ENCODE results near the gene AXDND1. TPM values are rescaled to one million over a fixed set of nuclear protein-coding genes. Genes with fewer than 3 reads are reported as not detected.
"Not testable (repeated sequence)": the region's sequence is repeated elsewhere in the genome, so short reads cannot be mapped to it uniquely, and the experiment has no call there.

Gene AXDND1
- total RNA-seq, 2 donors from 2014 or later: not detected

DNA sequence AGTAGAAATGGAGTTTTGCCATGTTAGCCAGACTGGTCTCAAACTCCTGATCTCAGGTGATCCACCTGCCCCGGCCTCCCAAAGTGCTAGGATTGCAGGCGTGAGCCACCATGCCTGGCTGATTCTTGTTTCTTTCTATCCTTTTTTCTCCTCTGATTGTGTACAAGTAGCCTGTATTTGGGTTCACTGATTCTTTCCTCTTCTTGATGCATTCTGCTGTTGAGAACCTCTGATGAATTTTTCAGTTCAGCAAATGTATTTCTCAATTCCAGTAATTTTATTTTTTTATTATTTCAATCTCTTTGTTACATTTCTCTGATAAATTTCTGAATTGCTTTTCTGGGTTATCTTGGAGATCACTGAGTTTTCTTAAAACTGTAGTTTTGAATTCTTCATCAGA, 58.8 kb downstream of the AXDND1 start:
- H3K4me1 ChIP-seq: no peaks in the 10 kb centered on the region
- H3K9me3 ChIP-seq: peaks cover 0 to 24% of the 10 kb centered on the region in 2 donors
- H3K27ac ChIP-seq: no peak overlapping the region
- no peak for DNase-seq (ENCODE audit: low spot score)
- no peaks in the 10 kb centered on the region for H3K27me3 ChIP-seq
- H3K4me3 ChIP-seq: no peak overlapping the region
- TF ChIP-seq, protein P1, sequence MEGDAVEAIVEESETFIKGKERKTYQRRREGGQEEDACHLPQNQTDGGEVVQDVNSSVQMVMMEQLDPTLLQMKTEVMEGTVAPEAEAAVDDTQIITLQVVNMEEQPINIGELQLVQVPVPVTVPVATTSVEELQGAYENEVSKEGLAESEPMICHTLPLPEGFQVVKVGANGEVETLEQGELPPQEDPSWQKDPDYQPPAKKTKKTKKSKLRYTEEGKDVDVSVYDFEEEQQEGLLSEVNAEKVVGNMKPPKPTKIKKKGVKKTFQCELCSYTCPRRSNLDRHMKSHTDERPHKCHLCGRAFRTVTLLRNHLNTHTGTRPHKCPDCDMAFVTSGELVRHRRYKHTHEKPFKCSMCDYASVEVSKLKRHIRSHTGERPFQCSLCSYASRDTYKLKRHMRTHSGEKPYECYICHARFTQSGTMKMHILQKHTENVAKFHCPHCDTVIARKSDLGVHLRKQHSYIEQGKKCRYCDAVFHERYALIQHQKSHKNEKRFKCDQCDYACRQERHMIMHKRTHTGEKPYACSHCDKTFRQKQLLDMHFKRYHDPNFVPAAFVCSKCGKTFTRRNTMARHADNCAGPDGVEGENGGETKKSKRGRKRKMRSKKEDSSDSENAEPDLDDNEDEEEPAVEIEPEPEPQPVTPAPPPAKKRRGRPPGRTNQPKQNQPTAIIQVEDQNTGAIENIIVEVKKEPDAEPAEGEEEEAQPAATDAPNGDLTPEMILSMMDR (IDR thresholded peaks at IDR 0.05): no peak
- no peaks in the 10 kb centered on the region for H3K36me3 ChIP-seq

DNA sequence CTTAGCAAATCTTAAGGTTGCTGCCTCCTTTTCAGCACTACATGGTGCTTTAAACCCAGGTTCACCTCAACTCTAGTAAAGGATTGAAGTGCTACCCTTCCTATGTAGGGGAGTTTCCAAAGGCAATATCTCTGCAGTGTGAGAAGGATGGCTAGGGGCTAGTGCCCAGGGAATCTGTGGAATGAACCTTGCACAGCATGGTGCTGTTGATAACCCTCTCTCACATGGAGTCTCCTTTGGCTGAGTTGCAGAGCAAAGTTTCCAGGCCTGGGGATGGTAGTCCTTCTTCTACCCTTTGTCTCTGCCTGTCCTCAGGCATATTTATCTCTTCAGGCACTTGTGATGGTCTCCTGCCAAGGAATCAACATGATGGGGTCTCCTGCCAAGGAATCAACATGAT, 59.4 kb downstream of the AXDND1 start:
- peaks cover 0 to 24% of the 10 kb centered on the region in 2 donors for H3K9me3 ChIP-seq
- no peak overlapping the region for H3K4me3 ChIP-seq
- no peaks in the 10 kb centered on the region for H3K27me3 ChIP-seq
- no peak for DNase-seq (ENCODE audit: low spot score)
- no peak overlapping the region for H3K27ac ChIP-seq
- no peaks in the 10 kb centered on the region for H3K4me1 ChIP-seq
- TF ChIP-seq, protein P1 (IDR thresholded peaks at IDR 0.05): no peak
- H3K36me3 ChIP-seq: no peaks in the 10 kb centered on the region

DNA sequence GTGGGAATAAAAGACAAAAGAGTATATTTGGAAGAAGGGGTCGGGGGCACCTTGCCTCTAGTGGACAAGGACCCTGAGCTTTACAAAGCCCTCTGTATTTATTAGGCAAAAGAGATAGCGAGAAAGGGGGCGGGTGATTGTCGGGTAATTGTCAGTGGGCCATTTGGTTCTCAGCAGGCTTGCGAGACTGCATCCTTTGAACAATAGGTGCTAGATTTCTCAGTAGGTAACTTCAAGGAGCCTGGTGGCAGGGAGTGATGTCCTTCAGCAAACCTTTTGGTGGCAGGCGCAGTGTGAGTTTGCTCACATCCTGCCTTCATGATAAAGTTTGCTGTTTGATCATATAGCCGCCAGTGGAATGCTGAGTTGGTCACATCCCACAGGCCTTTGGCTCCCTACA, 71.4 kb downstream of the AXDND1 start:
- Histone ChIP-seq H3K27me3 (no peaks in the 10 kb centered on the region), H3K36me3 (no peaks in the 10 kb centered on the region), H3K4me1 (no peaks in the 10 kb centered on the region), H3K9me3 (no peaks in the 10 kb centered on the region), H3K27ac (no peak overlapping the region), H3K4me3 (no peak overlapping the region)
- TF ChIP-seq, protein P1 (IDR thresholded peaks at IDR 0.05): no peak
- DNase-seq (ENCODE audit: low spot score): no peak

DNA sequence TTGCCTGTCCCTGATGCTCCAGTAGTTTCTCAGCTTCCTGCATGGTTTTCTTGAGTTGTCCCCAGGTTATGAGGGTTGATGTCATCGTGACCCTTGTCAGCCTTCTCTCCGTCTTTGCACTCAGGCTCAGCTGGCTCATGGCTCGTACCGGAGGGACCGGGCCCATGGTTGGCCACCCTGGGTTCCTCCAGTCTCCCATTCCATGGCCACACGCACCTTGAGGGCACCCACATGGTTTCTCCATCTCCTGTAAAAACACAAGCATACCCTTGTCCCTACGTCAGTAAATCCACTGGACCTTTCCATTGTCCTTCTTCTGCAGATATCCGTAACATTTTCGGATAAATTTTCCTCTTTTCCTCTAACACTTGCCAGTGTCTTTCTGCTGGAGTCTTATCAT, 73.9 kb downstream of the AXDND1 start:
- H3K4me3 ChIP-seq; H3K9me3 ChIP-seq; H3K4me1 ChIP-seq; H3K36me3 ChIP-seq; H3K27ac ChIP-seq; H3K27me3 ChIP-seq; DNase-seq (ENCODE audit: low spot score): not testable (repeated sequence)

DNA sequence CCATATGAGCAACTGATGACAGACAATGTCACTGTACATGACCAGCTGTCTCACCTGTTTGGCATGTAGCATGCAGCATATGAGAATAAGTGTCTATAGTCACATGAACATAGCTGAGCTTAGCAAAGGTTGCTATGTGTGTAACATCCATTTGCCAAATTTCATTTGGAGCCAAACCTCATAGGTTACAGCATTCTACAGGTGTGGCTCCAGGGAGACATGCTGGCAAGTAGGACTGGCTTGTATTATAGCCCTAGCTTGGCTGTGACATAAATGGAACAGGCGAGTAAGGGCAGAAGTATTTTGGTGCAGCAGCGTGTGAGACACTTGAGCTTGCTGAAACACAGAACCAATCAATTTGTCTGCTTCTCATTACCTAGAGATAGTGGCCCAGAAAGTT, 74.5 kb downstream of the AXDND1 start:
- H3K4me3 ChIP-seq; H3K36me3 ChIP-seq; H3K27ac ChIP-seq; DNase-seq (ENCODE audit: low spot score); H3K27me3 ChIP-seq; H3K9me3 ChIP-seq; H3K4me1 ChIP-seq: not testable (repeated sequence)

DNA sequence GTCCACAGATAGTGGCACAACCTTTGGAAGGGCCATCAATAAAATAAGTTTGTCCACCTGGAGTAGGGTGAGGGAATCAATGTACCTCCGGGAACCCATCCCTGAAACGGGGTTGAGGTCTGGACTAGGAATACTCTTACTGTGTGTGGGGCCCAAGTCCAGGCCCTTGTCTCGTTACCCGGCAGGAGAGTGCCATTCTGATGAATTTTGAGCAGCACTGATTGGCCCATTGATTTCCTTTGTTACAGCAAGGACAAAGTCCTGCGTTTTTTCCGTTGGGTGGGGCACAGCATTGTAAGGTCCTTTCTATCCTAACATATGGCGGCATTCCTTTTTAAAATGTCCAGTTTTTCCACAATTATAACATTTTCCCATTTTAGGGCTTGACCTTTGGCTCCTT, 75.2 kb downstream of the AXDND1 start:
- H3K36me3 ChIP-seq: no peaks in the 10 kb centered on the region
- DNase-seq (ENCODE audit: low spot score): no peak

DNA sequence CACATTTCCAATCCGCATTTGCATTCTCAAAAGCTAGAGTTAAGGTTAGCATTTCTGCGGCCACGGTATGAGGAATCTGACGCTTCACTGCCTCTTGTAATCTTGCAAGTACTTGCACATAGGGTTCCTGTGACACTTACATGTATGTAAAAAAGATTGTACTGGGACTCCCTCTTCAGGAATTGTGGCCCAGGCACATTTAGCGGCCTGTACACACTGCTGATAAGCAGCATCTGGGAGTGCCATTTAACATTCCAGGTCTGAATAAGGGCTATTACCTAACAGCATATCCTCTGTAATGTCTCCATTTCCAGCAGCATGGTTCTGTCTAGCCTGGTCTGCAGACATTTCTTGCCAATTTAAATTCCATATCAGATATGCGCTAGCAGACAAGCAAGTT, 75.7 kb downstream of the AXDND1 start:
- H3K4me1 ChIP-seq: no peaks in the 10 kb centered on the region
- H3K27ac ChIP-seq: no peak overlapping the region
- H3K36me3 ChIP-seq: no peaks in the 10 kb centered on the region
- no peaks in the 10 kb centered on the region for H3K9me3 ChIP-seq
- TF ChIP-seq, protein P1 (IDR thresholded peaks at IDR 0.05): no peak
- no peak overlapping the region for H3K4me3 ChIP-seq
- no peak for DNase-seq (ENCODE audit: low spot score)
- H3K27me3 ChIP-seq: no peaks in the 10 kb centered on the region

More for the DNA sequence above, 75.2 kb downstream of the AXDND1 start:
- no peaks in the 10 kb centered on the region for H3K27me3 ChIP-seq
- H3K4me3 ChIP-seq: no peak overlapping the region
- H3K4me1 ChIP-seq: no peaks in the 10 kb centered on the region
- H3K27ac ChIP-seq: no peak overlapping the region
- no peaks in the 10 kb centered on the region for H3K9me3 ChIP-seq
- TF ChIP-seq, protein P1 (IDR thresholded peaks at IDR 0.05): no peak

DNA sequence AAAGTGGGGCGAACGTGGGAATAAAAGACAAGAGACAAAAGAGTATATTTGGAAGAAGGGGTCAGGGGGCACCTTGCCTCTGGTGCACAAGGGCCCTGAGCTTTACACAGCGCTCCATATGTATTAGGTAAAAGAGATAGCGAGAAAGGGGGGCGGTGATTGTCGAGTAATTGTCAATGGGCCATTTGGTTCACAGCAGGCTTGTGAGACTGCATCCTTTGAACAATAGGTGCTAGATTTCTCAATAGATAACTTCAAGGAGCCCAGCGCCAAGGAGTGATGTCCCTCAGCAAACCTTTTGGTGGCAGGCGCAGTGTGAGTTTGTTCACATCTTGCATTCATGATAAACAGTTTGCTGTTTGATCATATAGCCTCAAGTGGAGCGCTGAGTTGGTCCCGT, 77.1 kb downstream of the AXDND1 start:
- H3K9me3 ChIP-seq; DNase-seq (ENCODE audit: low spot score); H3K27me3 ChIP-seq; H3K27ac ChIP-seq; H3K4me1 ChIP-seq; H3K4me3 ChIP-seq; H3K36me3 ChIP-seq: not testable (repeated sequence)

All from right atrium auricular region (tissue), 2 donors.